ENCODE data around the gene MCOLN1.

Gene MCOLN1

DNA sequence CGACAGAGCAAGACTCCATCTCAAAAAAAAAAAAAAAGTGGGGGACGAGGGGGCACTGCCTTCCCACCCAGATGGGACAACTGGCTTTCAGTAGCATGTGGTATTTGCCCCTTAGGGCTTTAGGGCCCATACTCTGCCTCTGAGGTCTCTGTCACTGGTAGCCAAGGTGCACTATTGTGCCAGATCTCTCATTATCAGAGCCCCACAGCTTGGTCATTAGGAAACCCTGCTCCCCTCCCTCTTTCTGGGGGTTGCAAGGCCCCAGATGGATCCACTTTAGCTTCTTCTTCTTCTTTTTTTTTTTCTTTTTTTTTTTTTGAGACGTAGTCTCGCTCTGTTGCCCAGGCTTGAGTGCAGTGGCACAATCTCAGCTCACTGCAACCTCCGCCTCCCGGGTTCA is 17.7 kb upstream of the MCOLN1 start:
- no peak for DNase-seq

DNA sequence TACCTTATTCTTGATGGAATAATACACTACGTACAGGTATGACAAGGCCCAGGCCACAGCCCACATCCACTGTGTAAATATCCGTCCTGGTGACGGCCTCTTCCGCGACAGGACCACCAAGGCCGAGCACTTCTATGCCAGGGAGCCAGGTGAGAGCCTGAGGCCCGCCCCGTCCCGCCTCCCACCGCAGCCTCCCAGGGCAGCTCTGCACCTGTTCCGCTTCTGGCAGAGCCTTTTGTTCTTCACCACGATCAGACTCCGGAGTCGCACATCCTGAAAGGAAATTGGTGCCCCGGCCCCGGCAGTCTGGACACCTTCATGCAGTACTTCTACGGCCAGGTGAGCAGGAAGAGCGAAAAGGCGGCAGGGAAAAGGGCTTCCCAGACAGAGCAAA is 17.1 kb upstream of the MCOLN1 start:
- DNase-seq = no peak

DNA sequence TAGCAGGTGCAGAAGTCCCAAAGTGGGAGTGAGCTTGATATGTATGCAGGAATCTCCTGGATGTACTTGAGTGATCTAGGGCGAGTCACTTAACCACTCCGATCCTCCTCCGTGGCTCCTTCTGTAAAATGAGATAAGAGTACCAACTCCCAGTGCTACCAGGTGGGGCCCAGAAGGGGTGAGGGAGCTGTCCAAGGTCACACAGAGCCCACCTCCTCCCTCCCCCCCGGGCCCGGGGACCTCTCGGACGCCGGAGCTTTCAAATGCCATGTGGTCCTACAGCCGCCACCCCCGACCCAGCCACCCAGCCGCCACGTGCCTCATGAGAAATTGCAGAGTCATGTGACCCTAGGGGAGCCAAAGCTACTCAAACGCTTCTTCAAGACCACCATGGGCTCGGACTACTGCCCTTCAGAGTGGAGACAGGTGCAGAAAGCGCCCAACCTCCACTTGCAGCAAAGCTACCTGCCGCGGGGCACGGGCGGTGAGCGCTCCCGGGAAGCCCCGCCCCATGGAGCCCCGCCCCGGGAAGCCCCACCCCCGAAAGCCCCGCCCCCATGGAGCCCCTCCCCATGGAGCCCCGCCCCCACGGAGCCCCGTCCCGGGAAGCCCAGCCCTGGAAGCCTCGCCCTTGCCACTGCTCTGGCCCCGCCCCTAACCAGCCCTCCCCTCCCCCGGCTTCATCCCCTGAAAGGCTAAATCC is 16.6 kb upstream of the MCOLN1 start:
- DNase-seq = peak in 1 of 2 experiments; percentile 24

DNA sequence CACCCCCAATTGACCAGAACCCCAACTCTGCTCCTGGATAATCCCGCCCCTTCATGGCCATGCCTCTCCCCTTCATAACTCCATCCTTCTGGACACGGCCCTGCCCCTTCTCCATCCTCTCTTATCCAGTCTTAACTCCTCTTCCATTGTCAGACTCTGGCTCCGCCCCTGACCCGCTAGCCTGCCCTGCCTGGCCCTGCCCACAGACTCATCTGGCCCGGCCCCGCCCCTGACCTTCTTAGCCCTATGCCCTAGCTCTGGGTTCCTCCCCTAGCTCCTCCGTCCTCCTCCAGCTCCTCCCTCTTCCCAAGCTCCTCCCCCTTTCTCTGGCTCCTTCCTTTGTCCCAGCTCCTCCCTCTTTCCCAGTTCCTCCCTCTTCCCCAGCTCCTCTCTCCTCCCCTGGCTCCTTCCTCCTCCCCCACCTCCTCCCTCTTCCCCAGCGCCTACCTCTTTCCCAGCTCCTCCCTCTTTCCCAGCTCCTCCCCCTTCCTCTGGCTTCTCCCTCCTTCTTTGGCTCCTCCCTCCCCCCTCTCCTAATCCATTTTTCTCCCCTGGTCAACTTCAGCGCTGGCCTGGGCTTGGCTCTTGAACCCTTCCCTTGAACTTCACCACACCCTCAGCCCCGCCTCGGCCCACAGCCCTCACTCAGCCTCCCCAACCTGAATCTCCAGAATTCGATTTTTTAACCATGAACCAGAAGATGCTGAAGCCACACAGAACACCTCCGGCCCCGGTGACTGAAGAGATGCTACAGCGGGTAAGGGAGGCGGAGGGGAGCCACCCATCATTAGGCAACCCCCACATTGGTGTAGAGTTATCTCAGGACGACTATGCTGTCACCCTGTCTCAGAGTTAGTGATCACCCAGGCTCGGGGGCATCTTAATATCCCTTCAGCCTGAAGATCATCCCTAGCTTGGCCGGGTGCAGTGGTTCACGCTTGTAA is 15.8 kb upstream of the MCOLN1 start:
- DNase-seq = peak in 1 of 2 experiments; percentile 21

DNA sequence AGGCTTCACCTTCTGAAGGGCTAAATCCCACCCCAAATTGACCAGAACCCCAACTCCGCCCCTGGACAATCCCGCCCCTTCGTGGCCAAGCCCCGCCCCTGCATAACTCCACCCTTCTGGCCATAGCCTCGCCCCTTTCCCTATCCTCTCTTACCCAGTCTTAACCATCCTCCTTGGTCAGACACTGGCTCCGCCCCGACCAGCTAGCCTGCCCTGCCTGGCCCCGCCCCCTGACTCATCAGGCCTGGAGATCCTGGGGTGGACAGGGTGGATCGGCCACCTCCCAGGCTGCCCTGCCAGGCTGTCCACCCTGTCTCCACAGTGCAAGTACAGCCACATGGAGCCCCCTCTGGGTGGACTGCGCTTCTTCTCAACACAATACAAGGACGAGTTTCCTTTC is 14.5 kb upstream of the MCOLN1 start:
- DNase-seq = no peak

DNA sequence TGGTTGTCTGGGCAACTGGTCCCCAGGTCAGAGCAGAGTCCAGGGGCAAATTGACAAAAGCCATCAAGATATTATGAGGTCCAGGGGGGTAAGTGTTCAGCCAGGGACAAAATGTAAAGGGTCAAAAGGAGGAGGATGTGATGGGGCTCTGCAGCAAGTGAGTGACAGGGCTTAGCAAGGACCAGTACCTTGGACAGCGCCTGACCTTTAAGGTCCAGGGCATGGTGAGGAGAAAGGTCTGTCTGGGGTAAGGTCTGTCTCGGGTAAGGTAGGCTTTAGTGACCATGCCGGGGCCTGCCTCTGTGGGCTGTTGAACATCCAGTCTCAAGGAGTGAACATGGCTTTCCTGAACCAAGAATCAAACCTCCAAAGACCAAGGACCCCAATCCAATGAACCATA is 12.8 kb upstream of the MCOLN1 start:
- no peak for DNase-seq

DNA sequence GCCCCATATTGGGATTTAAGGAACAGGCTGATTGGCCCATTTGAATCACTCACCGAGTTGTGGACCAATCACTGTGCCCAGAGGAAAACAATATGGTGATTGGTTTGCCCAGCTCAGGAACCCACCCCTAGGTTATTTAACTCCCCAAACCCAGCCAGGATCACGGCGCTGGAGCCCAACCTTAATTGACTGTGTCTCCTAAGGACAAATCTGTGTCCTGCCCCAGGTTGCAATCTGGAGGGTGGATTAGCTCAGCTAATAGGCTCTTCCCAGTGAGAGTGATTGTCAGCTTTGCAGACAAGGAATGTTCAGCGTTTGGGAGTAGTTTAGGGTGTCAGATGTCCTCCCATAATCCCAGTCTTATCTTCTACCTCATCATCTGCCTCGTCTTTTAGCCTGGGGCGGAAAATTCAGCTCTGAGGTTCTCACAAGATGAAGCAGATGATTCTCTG is 10.0 kb upstream of the MCOLN1 start:
- no peak for DNase-seq

DNA sequence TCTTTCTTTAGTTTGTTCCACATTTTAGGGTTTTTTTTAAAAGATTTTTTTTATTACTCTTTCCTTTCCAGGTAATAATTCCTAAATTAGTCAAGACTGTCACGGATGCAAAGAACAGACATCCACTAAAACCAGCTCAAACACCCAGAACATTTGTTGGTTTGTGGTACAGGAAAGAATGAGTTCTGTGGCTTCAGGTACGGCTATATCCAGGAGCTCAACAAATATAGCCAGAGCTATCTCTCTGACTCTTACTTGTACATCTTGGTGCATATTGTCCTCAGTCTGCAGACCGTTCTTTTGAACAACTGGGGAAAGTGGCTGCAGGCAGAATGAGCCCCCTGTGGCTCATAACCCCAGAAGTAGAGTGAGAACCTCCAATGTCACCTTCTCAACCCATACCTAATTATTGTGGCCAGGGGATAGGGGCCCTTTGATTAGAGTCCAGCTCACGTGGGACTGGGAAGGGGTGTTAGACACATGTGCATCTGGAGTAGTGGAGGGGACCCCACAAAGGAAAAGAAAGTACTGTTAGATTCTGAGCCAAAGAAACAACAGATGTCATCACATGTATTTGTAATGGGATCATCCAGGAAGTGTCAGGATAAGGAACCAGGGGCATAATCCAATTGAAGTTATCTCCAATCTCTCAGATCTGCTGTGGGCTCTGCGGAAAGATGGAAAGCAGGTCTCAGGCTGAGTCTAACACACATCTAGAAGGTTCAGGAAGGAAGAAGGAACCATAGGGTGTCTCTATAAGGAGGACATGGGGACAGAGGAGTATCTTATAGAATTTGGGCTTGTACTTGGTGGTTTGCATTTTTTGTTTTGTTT is 8.4 kb upstream of the MCOLN1 start:
- no peak for DNase-seq

DNA sequence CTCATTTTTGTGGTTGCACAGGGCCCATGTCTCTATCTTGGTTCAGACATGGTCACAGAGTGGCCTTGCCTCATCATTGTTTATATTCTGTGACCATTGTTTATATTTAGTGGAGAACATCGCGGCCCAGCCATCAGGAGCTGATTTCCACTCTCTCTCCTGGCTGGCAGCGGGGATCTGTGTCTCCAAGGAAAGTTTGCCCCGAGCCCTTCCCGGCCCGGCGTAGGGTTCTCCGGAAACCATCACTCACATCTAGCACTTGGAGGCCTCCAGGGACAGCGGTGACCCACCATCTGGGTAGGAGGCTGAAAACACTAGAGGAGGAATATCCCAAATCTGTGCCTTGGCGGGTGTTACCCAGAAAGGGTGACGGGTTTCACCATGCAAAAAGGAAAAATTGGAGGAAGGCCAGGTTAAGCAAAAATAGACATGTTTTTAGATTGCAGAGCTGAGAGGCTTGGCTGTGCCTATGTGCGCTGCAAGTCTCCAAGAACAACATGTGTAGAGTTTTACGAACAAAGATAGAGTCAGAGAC is 7.2 kb upstream of the MCOLN1 start:
- no peak for DNase-seq

DNA sequence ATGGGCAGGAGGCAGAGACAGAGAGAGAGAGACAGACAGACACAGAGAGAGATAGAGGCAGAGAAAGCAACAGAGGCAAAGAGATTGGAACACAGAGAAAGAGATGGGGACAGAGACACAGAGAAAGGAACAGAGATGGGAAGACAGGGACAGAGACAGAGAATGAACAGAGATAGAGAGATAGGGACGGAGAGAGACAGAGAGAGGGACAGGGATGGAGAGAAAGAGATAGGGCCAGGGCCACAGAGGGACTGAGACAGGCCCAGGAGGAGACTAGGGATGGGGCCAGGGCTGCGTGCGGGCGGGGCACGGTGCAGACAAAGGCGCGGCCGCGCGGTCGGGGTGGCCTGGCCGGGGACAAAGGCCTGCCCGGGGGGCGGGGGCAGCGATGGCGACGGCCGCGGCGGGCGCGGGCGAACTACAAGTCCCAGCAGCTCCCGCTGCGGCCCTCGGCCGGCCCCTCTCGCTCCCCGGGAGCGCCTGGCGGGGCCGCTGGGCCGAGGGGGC is 6.7 kb upstream of the MCOLN1 start, which contains the start of gene ZNF358:
ZNF358 (plus strand) TSS at position 459 of the 507 bp plus-strand sequence. CDS start 3,140 bp downstream, outside the sequence.
- DNase-seq = peak; percentile 13 to 47

DNA sequence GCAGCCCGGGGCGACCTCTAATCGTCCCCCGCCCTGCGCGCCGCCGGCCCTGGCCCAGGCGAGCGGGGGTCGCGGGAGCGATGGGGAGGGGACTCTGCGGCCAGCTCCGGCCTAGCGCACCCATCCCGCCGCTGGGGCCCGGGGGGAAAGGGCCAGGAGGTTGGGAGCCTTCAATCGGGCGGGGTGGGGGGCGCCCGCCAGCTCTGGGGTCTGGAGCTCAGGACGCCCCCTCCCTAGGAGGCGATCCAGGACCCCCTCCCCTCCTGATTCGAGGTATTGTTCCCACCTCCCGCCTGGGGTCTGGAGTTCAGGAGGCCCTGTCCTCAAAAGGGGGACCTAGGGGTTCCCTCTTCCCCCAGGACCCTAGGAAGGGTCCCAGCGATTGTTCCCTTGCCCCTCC is 6.1 kb upstream of the MCOLN1 start:
- no peak for DNase-seq

DNA sequence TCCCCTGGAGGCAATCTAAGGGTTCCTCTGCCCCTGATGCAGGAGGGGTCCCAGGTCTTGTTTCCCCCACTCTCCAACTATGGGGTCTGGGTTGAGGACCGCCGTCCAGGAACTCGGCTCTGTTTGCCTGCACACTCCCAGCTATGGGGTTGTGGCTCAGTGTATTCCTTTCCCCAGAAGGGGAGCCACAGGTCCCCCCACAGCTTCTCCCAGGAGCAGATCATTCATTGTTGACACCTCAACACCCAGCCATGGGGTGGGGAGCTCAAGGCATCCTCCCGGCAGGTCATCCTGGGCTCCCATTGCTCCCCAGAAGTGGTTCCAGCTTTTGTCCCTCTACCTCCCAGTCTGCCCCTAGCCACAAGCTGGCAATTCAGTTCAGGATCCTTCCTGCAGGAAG is 5.5 kb upstream of the MCOLN1 start:
- DNase-seq = no peak

DNA sequence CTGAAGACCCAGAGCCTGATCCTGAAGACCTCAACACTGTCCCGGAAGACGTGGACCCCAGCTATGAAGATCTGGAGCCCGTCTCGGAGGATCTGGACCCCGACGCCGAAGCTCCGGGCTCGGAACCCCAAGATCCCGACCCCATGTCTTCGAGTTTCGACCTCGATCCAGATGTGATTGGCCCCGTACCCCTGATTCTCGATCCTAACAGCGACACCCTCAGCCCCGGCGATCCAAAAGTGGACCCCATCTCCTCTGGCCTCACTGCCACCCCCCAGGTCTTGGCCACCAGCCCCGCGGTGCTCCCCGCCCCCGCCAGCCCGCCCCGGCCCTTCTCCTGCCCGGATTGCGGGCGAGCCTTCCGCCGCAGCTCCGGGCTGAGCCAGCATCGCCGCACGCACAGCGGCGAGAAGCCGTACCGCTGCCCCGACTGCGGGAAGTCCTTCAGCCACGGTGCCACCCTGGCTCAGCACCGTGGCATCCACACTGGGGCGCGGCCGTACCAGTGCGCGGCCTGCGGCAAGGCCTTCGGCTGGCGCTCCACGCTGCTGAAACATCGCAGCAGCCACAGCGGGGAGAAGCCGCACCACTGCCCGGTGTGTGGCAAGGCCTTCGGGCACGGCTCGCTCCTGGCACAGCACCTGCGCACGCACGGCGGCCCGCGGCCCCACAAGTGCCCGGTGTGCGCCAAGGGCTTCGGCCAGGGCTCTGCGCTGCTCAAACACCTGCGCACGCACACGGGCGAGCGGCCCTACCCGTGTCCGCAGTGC is 2.9 kb upstream of the MCOLN1 start:
- DNase-seq = no peak

DNA sequence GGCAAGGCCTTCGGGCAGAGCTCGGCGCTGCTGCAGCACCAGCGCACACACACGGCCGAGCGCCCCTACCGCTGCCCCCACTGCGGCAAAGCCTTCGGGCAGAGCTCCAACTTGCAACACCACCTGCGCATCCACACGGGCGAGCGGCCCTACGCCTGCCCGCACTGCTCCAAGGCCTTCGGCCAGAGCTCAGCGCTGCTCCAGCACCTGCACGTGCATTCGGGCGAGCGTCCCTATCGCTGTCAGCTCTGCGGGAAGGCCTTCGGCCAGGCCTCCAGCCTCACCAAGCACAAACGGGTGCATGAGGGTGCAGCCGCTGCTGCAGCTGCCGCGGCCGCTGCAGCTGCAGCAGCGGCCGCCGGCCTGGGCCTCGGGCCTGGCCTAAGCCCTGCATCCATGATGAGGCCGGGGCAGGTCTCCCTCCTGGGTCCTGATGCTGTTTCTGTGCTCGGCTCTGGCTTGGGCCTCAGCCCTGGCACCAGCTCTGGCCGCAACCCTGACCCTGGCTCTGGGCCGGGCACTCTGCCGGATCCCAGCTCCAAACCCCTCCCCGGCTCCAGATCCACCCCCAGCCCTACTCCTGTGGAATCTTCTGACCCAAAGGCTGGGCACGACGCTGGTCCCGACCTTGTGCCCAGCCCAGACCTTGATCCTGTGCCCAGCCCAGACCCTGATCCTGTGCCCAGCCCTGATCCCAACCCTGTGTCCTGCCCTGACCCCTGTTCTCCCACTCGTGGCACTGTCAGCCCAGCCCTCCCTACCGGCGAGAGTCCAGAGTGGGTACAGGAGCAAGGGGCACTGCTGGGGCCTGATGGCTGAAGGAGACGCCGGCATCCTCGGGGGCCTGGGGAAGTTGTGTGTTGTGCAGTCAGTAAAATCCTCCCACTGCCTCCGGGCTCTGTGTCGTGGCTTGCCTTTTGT is 2.0 kb upstream of the MCOLN1 start:
- no peak for DNase-seq

DNA sequence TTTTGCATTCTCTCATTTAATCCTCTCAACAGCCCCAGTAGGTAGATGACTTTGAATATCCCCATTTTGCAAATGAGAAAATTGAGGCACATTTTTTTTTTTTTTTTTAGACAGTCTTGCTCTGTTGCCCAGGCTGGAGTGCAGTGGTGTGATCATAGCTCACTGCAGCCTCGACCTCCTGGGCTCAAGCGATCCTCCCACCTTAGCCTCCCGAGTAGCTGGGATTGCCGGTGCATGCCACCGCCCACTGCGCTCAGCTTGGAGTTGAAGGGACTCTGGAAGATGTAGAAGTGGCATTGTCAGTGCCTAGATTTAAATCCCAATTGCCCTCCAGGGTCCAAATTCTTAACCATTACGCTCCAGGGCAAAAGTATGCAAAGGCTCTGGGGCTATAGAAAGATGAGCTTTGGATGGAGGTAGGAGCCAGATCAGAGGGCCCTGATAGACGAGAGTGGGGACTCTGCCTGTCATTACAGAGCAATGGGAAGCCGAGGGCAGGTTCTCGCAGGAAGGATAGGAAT is 813 bp upstream of the MCOLN1 start:
- DNase-seq = no peak

DNA sequence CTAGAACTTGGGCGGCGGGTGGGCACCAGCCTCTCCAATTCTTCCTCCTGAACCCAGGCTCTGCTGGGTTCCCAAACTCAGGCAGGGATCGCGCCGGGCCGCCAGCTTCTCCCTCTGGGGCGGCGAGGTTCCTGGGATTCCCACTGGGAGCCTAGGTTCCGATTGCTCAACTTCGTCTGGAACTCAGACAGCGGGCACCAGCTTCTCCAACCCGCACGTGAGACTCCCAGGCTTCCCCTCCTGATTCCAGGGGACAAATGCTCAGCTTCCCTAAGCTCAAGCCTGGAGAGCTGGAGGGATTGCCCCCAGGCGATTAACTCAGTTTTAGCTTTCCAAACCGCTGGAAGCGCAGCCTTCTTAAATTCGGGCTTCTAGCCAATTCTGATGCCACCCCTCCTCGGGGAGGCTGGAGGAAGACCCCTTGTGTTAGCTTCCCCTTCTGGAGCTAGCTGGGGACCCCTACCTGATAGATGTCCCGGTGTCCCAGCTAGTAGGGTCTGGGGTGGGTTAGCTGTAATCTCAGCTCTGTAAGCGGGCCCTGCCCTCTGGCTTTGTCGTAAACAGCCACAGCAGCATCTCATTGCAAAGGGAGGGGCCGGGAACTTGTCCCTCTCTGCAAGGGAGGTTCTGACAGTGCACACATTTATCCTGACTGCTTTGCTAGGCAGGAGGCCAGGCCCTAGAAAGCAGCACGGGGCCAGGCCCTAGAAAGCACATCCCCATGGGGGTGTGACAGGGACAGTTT is 671 bp downstream of the MCOLN1 start:
- DNase-seq = no peak

DNA sequence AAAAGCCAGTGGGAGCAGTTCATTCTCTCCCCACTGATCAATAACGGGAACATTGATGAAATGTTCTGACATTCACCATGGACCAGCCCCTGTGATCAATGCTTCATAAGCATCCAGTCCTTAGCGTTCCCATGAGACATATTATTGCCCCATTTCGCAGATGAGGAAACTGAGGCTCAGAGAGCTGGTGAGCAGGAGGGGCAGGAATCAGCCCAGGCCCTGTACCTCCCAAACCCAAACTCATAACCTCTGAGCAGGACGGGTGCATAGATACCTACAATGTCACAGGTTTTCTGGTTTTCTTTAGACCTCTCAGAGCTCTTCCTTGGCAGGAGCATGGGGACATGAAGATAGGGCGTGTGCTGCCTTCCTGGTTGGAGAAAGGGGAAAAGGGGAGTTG is 2.1 kb downstream of the MCOLN1 start:
- DNase-seq = no peak

DNA sequence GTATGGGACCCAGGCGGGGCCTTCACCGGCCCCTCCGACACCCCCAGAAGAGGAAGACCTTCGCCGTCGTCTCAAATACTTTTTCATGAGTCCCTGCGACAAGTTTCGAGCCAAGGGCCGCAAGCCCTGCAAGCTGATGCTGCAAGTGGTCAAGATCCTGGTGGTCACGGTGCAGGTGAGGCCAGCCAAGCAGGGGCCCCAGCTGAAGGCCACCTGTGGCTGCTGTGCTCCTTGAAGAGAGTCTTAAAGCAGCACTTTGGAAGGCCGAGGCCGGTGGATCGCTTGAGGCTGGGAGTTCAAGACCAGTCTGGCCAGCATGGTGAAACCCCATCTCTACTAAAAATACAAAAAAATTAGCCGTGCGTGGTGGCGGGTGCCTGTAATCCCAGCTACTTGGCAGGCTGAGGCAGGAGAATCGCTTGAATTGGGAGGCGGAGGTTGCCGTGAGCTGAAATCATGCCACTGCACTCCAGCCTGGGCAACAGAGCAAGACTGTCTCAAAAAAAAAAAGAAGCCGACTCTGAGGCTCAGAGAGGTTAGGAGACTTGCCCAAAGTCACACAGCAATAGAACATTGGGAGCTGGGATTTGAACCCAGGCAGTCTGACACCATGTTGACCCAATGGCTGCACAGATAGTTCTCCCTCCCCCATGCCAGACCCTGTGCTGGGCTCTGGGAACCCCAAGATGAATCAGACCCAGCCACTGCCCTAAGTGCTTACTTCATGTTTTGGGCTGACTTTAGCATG is 2.7 kb downstream of the MCOLN1 start:
- no peak for DNase-seq

Measured in stimulated activated CD4-positive, alpha-beta T cell treated with anti-CD3 and anti-CD28 coated beads, Interleukin-4, amount 100 ng/mL, for 4 hours (primary cell).